HepG2 (cell line): ENCODE measurements around the gene MSI2. TPM values are rescaled to one million over a fixed set of nuclear protein-coding genes. Genes with fewer than 3 reads are reported as not detected.

Experiments
- ATAC-seq: fragments of 200-7000 bp; cut with Tn5 transposase; 3 replicates; pipeline ENCODE4 v1.9.1; 2020; ENCODE audit warnings: mild to moderate bottlenecking, moderate library complexity
- BruUV-seq: library from RNA; stranded (reverse); fragments of 400-500 nt; replicated peaks from 2 replicates; lab custom pipeline; 2021; lab: Mats Ljungman, UMichigan
- CTCF ChIA-PET: fragments of 300-600 bp; formaldehyde crosslinking; extraction: SDS; loops from one replicate; lab custom pipeline; 2021; ENCODE audit warnings: low total read pairs, inconsistent platforms, low intra/inter-chr PET ratio; lab: Yijun Ruan, JAX
- POLR2A ChIA-PET: fragments of 350-600 bp; sonication (Branson Sonifier 250); formaldehyde crosslinking; loops from one replicate; lab custom pipeline; 2020; ENCODE audit warnings: antibody characterized with exemption, inconsistent platforms; lab: Yijun Ruan, JAX
- DNase-seq: peaks from one replicate; pipeline ENCODE4 v3.0.0-alpha.2; 2015; ENCODE audit warnings: low spot score
- FAIRE-seq: peaks from 3 replicates; lab custom pipeline; 2011; peaks lifted over from hg19 to GRCh38; lab: Jason Lieb, UNC
- H2AFZ ChIP-seq: one replicate; pipeline ENCODE4 v1.6.1; 2011; ENCODE audit warnings: low read length, inconsistent platforms
- H3K27ac ChIP-seq: fragments of 300-600 bp; 3 replicates; pipeline ENCODE4 v1.8.0; 2011; ENCODE audit warnings: mixed run types, mild to moderate bottlenecking, mixed read lengths, low read length, inconsistent platforms; ENCODE audit not compliant: insufficient read depth; ENCODE audit errors: extremely low read length
- H3K27me3 ChIP-seq, 2 experiments: fragments of 200-600 bp in 1 of 2; 2 replicates in 1 of 2; 3 replicates in 1 of 2; pipeline versions ENCODE4 v1.6.0 to v1.8.0; 2011; ENCODE audit warnings: low read length in 2 of 2, mild to moderate bottlenecking in 2 of 2, moderate library complexity in 2 of 2, inconsistent platforms in 1 of 2; ENCODE audit not compliant: insufficient read depth in 2 of 2, control insufficient read depth in 1 of 2
- H3K36me3 ChIP-seq, 2 experiments: fragments of 200-600 bp in 1 of 2; replicated peaks in 1 of 2; 2 replicates in 1 of 2; 3 replicates in 1 of 2; pipeline versions ENCODE4 v1.5.1 to v1.8.0; 2011; ENCODE audit warnings: low read length in 2 of 2, inconsistent platforms in 1 of 2; ENCODE audit not compliant: insufficient read depth in 2 of 2, control insufficient read depth in 1 of 2
- H3K4me1 ChIP-seq: 2 replicates; pipeline ENCODE4 v1.5.1; 2012; ENCODE audit warnings: low read length, inconsistent platforms; ENCODE audit not compliant: insufficient read depth
- H3K4me2 ChIP-seq: 2 replicates; pipeline ENCODE4 v1.6.0; 2011; ENCODE audit warnings: low read depth, low read length, inconsistent platforms
- H3K4me3 ChIP-seq, 3 experiments: fragments of 200-600 bp in 1 of 3; sonication (generic), shearing (Covaris generic) in 1 of 3; replicated peaks in 1 of 3; 2 replicates each; pipeline ENCODE4 v1.5.1; 2011 to 2016; ENCODE audit warnings: low read length in 3 of 3, inconsistent platforms in 2 of 3, low read depth in 2 of 3, mild to moderate bottlenecking in 2 of 3, control low read depth in 1 of 3, mixed read lengths in 1 of 3; ENCODE audit not compliant: insufficient read depth in 1 of 3
- H3K79me2 ChIP-seq: one replicate; pipeline ENCODE4 v1.6.1; 2011; ENCODE audit warnings: low read length, inconsistent platforms; ENCODE audit not compliant: insufficient read depth
- H3K9ac ChIP-seq: 2 replicates; pipeline ENCODE4 v1.6.0; 2011; ENCODE audit warnings: mild to moderate bottlenecking, low read depth, low read length, inconsistent platforms; ENCODE audit not compliant: insufficient read depth
- H3K9me3 ChIP-seq: 2 replicates; pipeline ENCODE4 v1.5.1; 2012; ENCODE audit warnings: mild to moderate bottlenecking, low read length
- H4K20me1 ChIP-seq: 2 replicates; pipeline ENCODE4 v1.6.0; 2011; ENCODE audit warnings: inconsistent platforms, mild to moderate bottlenecking, low read length, moderate library complexity; ENCODE audit not compliant: insufficient read depth
- ARNTL ChIP-seq: sonication (generic); formaldehyde crosslinking; IDR thresholded peaks from 2 replicates; pipeline ENCODE4 v1.4.0; 2020; ENCODE audit warnings: mild to moderate bottlenecking, missing genetic modification reagents
- CENPT ChIP-seq: sonication (generic); formaldehyde crosslinking; IDR thresholded peaks from 2 replicates; pipeline ENCODE4 v1.8.0; 2022; ENCODE audit warnings: low read depth, mild to moderate bottlenecking, moderate library complexity, missing genetic modification reagents
- ERF ChIP-seq: IDR thresholded peaks from 2 replicates; pipeline ENCODE4 v1.6.1; 2018; ENCODE audit warnings: missing biosample characterization, missing genetic modification reagents
- IKZF4 ChIP-seq: sonication (generic); formaldehyde crosslinking; IDR thresholded peaks from 2 replicates; pipeline ENCODE4 v1.5.1; 2020; ENCODE audit warnings: borderline replicate concordance, mild to moderate bottlenecking, low read depth, missing genetic modification reagents; ENCODE audit errors: not compliant biosample characterization
- JUNB ChIP-seq: sonication (generic); formaldehyde crosslinking; IDR thresholded peaks from 2 replicates; pipeline ENCODE4 v1.8.0; 2022; ENCODE audit warnings: missing genetic modification reagents, mild to moderate bottlenecking, borderline replicate concordance
- PITX1 ChIP-seq: sonication (generic); formaldehyde crosslinking; IDR thresholded peaks from 2 replicates; pipeline ENCODE4 v1.5.1; 2020; ENCODE audit warnings: mild to moderate bottlenecking, missing genetic modification reagents
- SALL1 ChIP-seq: sonication (generic); formaldehyde crosslinking; IDR thresholded peaks from 2 replicates; pipeline ENCODE4 v1.8.0; 2022; ENCODE audit warnings: mild to moderate bottlenecking, missing genetic modification reagents
- ZNF10 ChIP-seq: sonication (generic); formaldehyde crosslinking; IDR thresholded peaks from 2 replicates; pipeline ENCODE4 v1.4.0; 2020; ENCODE audit warnings: mild to moderate bottlenecking, low read depth, missing genetic modification reagents, borderline replicate concordance
- ZNF207 ChIP-seq: fragments of 450-650 bp; IDR thresholded peaks from 2 replicates; pipeline ENCODE4 v1.6.1; 2016; ENCODE audit warnings: antibody characterized with exemption, borderline replicate concordance
- ZNF615 ChIP-seq: sonication (generic); formaldehyde crosslinking; IDR thresholded peaks from 2 replicates; pipeline ENCODE4 v1.5.0; 2020; ENCODE audit warnings: mild to moderate bottlenecking, missing genetic modification reagents, borderline replicate concordance
- ZNF674 ChIP-seq: sonication (generic); formaldehyde crosslinking; IDR thresholded peaks from 2 replicates; pipeline ENCODE4 v1.5.0; 2020; ENCODE audit warnings: low read depth, mild to moderate bottlenecking, missing genetic modification reagents
- WGBS: methylation state at CpG from one replicate; pipeline ENCODE4 v1.1.6; 2017; ENCODE audit warnings: low lambda C conversion rate; 5-methylcytosine and 5-hydroxymethylcytosine counted together
- in situ Hi-C: cut with HindIII; loops from 2 replicates; pipeline ENCODE4 v1.10.0; 2017; ENCODE audit warnings: low pct_unique_long_range_greater_than_20kb; ENCODE audit not compliant: extremely low pct_ligation_motif_present
- intact Hi-C: fragments of 100-400 bp; cut with micrococcal nuclease; formaldehyde crosslinking; loops from one replicate; pipeline ENCODE4 v1.10.0; 2022; ENCODE audit not compliant: unreplicated experiment
- polyA plus RNA-seq, 8 experiments: library from polyadenylated mRNA; depleted of rRNA in 3 of 8; stranded (reverse) in 7 of 8; unstranded in 1 of 8; fragments of >200 nt; fragmentation: Illumina TruSeq in 4 of 8; extraction: Trizol in 4 of 8; gene quantifications; 2 replicates each; pipeline versions ENCODE4 v1.2.1 to v1.2.3, GENCODE V29; 2011 to 2016; ENCODE audit warnings: low read depth in 4 of 8, missing spikeins in 1 of 8, mixed read lengths in 1 of 8; ENCODE audit not compliant: insufficient read depth in 1 of 8
- total RNA-seq, 5 experiments: library from RNA; depleted of rRNA; stranded (reverse); fragments of >200 nt; fragmentation: Illumina TruSeq; extraction: Trizol; gene quantifications; 2 replicates each; pipeline ENCODE4 v1.2.3, GENCODE V29; 2016; ENCODE audit warnings: low read depth in 1 of 5
- TF ChIP-seq, protein P1 (sequence below): sonication (generic); formaldehyde crosslinking; IDR thresholded peaks from 2 replicates; pipeline ENCODE4 v1.5.1; 2020; ENCODE audit warnings: mild to moderate bottlenecking, missing genetic modification reagents, borderline replicate concordance
- TF ChIP-seq, protein P2 (sequence below): sonication (generic); formaldehyde crosslinking; IDR thresholded peaks from 2 replicates; pipeline ENCODE4 v1.4.0; 2020; ENCODE audit warnings: missing genetic modification reagents
- TF ChIP-seq, protein P3 (sequence below): sonication (generic); formaldehyde crosslinking; IDR thresholded peaks from 2 replicates; pipeline ENCODE4 v1.4.0; 2020; ENCODE audit warnings: mild to moderate bottlenecking, missing genetic modification reagents
- TF ChIP-seq, protein P4 (sequence below): sonication (generic); formaldehyde crosslinking; IDR thresholded peaks from 2 replicates; pipeline ENCODE4 v1.8.1; 2023; ENCODE audit warnings: mild to moderate bottlenecking, missing genetic modification reagents, borderline replicate concordance
- TF ChIP-seq, protein P5 (sequence below): IDR thresholded peaks from 2 replicates; pipeline ENCODE4 v1.6.1; 2016
- TF ChIP-seq, protein P6 (sequence below): sonication (generic); formaldehyde crosslinking; IDR thresholded peaks from 2 replicates; pipeline ENCODE4 v1.5.0; 2020; ENCODE audit warnings: missing genetic modification reagents

Gene MSI2
- total and polyA plus RNA-seq, 2 of the 13 experiments (the other 11 are each of a cell fraction or from before 2014, with no cell fraction given) = 77.5 to 78.4 TPM

DNA sequence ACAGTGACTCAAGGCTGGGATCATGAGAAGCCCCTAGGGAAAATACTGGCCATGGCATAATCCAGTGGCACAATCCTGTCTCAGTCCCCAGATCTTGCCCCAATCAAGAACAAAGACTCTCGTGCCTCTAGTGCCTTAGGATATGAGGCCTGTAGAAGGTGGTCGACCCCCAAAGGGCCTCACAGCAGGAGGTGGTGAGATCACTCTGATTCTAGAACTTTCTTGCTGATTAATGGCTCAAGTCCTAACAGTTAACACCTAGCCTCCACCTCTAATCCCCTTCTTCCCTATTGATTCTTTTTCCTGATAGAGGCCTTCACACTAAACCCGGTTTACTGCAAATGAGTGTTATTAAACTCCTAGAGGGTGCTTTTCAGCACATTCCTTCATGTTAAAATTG lies 312.0 kb downstream of the MSI2 start:
- WGBS = 92% methylated on average over 3 of the region's 3 CpGs

More for the DNA sequence above, 312.0 kb downstream of the MSI2 start:
- in situ Hi-C loops = no loop called here
- H3K79me2 ChIP-seq = peaks cover under 1% of the 10 kb centered on the region
- H3K4me1 ChIP-seq = peaks cover 17% of the 10 kb centered on the region
- H3K36me3 ChIP-seq = peaks cover 11 to 50% of the 10 kb centered on the region in 2 experiments; a peak in 4 of 5 replicates
- intact Hi-C loops = loop anchor here (2.0 kb wide), 1 partner anchor 40 kb away; no protein-coding TSS in a partner anchor
- ATAC-seq (no peak), DNase-seq (no peak), FAIRE-seq (no peak)
- H3K9ac ChIP-seq = no peak overlapping the region
- TF ChIP-seq, protein P1, sequence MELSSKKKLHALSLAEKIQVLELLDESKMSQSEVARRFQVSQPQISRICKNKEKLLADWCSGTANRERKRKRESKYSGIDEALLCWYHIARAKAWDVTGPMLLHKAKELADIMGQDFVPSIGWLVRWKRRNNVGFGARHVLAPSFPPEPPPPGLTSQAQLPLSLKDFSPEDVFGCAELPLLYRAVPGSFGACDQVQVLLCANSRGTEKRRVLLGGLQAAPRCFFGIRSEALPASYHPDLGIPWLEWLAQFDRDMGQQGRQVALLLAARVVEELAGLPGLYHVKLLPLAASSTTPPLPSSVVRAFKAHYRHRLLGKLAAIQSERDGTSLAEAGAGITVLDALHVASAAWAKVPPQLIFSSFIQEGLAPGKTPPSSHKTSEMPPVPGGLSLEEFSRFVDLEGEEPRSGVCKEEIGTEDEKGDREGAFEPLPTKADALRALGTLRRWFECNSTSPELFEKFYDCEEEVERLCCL = no peak
- TF ChIP-seq ZNF615 (CRISPR knock-in tag) (no peak), PITX1 (no peak), CENPT (CRISPR knock-in tag) (no peak), ZNF674 (CRISPR knock-in tag) (no peak), ERF (CRISPR knock-in tag) (no peak), IKZF4 (no peak), JUNB (CRISPR knock-in tag) (no peak), ZNF207 (no peak), SALL1 (CRISPR knock-in tag) (no peak), ARNTL (CRISPR knock-in tag) (no peak), ZNF10 (CRISPR knock-in tag) (no peak)
- TF ChIP-seq, protein P2, sequence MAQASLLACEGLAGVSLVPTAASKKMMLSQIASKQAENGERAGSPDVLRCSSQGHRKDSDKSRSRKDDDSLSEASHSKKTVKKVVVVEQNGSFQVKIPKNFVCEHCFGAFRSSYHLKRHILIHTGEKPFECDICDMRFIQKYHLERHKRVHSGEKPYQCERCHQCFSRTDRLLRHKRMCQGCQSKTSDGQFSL (CRISPR knock-in tag) = no peak
- TF ChIP-seq, protein P3, sequence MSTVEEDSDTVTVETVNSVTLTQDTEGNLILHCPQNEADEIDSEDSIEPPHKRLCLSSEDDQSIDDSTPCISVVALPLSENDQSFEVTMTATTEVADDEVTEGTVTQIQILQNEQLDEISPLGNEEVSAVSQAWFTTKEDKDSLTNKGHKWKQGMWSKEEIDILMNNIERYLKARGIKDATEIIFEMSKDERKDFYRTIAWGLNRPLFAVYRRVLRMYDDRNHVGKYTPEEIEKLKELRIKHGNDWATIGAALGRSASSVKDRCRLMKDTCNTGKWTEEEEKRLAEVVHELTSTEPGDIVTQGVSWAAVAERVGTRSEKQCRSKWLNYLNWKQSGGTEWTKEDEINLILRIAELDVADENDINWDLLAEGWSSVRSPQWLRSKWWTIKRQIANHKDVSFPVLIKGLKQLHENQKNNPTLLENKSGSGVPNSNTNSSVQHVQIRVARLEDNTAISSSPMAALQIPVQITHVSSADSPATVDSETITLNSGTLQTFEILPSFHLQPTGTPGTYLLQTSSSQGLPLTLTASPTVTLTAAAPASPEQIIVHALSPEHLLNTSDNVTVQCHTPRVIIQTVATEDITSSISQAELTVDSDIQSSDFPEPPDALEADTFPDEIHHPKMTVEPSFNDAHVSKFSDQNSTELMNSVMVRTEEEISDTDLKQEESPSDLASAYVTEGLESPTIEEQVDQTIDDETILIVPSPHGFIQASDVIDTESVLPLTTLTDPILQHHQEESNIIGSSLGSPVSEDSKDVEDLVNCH (CRISPR knock-in tag) = no peak
- TF ChIP-seq, protein P4, sequence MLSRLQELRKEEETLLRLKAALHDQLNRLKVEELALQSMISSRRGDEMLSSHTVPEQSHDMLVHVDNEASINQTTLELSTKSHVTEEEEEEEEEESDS (CRISPR knock-in tag) = no peak
- TF ChIP-seq, protein P5, sequence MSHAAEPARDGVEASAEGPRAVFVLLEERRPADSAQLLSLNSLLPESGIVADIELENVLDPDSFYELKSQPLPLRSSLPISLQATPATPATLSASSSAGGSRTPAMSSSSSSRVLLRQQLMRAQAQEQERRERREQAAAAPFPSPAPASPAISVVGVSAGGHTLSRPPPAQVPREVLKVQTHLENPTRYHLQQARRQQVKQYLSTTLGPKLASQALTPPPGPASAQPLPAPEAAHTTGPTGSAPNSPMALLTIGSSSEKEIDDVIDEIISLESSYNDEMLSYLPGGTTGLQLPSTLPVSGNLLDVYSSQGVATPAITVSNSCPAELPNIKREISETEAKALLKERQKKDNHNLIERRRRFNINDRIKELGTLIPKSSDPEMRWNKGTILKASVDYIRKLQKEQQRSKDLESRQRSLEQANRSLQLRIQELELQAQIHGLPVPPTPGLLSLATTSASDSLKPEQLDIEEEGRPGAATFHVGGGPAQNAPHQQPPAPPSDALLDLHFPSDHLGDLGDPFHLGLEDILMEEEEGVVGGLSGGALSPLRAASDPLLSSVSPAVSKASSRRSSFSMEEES = no peak
- TF ChIP-seq, protein P6, sequence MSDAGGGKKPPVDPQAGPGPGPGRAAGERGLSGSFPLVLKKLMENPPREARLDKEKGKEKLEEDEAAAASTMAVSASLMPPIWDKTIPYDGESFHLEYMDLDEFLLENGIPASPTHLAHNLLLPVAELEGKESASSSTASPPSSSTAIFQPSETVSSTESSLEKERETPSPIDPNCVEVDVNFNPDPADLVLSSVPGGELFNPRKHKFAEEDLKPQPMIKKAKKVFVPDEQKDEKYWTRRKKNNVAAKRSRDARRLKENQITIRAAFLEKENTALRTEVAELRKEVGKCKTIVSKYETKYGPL = no peak
- H3K27me3 ChIP-seq = no peaks in the 10 kb centered on the region
- no peaks in the 10 kb centered on the region for H3K9me3 ChIP-seq
- H3K4me3 ChIP-seq = no peak overlapping the region
- H3K27ac ChIP-seq = no peak overlapping the region
- no peak overlapping the region for H2AFZ ChIP-seq
- BruUV-seq = no TSS peak
- H4K20me1 ChIP-seq = no peaks in the 10 kb centered on the region
- ChIA-PET POLR2A (interaction anchor here (1.4 kb wide), 1 partner anchor 9 kb away, joined by 5 read pairs; no protein-coding TSS in a partner anchor), CTCF (no interaction called here)
- no peak overlapping the region for H3K4me2 ChIP-seq
